K562 (cell line): ENCODE measurements around the gene DIPK1B. TPM values are rescaled to one million over a fixed set of nuclear protein-coding genes. Genes with fewer than 3 reads are reported as not detected.

ENCODE experiments used
- BRD9 ChIP-seq: fragments of 450-650 bp; IDR thresholded peaks from 2 replicates; pipeline ENCODE4 v1.6.1; 2018; ENCODE audit warnings: low read depth; ENCODE audit not compliant: partially characterized antibody
- CCNT2 ChIP-seq: IDR thresholded peaks from 2 replicates; pipeline ENCODE4 v1.6.1; 2011; ENCODE audit warnings: borderline replicate concordance, low read depth, mild to moderate bottlenecking, moderate library complexity, mixed read lengths, low read length; ENCODE audit not compliant: insufficient read length; ENCODE audit errors: extremely low read depth
- ERF ChIP-seq: fragments of 450-650 bp; formaldehyde crosslinking; IDR thresholded peaks from 2 replicates; pipeline ENCODE4 v1.4.0; 2020; ENCODE audit warnings: mild to moderate bottlenecking, mixed read lengths
- FOXA1 ChIP-seq: fragments of 450-650 bp; IDR thresholded peaks from 2 replicates; pipeline ENCODE4 v1.6.1; 2016; ENCODE audit warnings: mild to moderate bottlenecking, borderline replicate concordance
- FOXK1 ChIP-seq: sonication (generic); formaldehyde crosslinking; IDR thresholded peaks from 2 replicates; pipeline ENCODE4 v1.8.0; 2022; ENCODE audit warnings: missing genetic modification reagents, mild to moderate bottlenecking, borderline replicate concordance
- HMGXB4 ChIP-seq: sonication (generic); formaldehyde crosslinking; IDR thresholded peaks from 2 replicates; pipeline ENCODE4 v1.8.1; 2023; ENCODE audit warnings: mild to moderate bottlenecking, missing genetic modification reagents
- HNRNPUL1 ChIP-seq: fragments of 200-400 bp; formaldehyde crosslinking; IDR thresholded peaks from 2 replicates; pipeline ENCODE4 v1.6.1; 2017; ENCODE audit warnings: low read length
- ID3 ChIP-seq, 2 experiments: fragments of 250-450 bp in 1 of 2; fragments of 450-650 bp in 1 of 2; sonication (Bioruptor Pico) in 1 of 2; IDR thresholded peaks; 2 replicates each; pipeline versions ENCODE4 v1.6.1 to v1.8.0; 2016 to 2021; ENCODE audit warnings: mild to moderate bottlenecking in 2 of 2, moderate library complexity in 2 of 2, missing compliant biosample characterization in 1 of 2, missing genetic modification characterization in 1 of 2
- MCM7 ChIP-seq, 2 experiments: fragments of 450-650 bp; IDR thresholded peaks; 2 replicates each; pipeline ENCODE4 v1.6.1; 2016 to 2018
- MTA3 ChIP-seq: fragments of 450-650 bp; formaldehyde crosslinking; IDR thresholded peaks from 2 replicates; pipeline ENCODE4 v1.6.1; 2017; ENCODE audit warnings: mild to moderate bottlenecking, borderline replicate concordance
- NFIC ChIP-seq: fragments of 450-650 bp; IDR thresholded peaks from 2 replicates; pipeline ENCODE4 v1.6.1; 2017; ENCODE audit warnings: mild to moderate bottlenecking, inconsistent platforms
- POLR2A ChIP-seq: fragments of 450-650 bp; conservative IDR thresholded peaks from 2 replicates; pipeline ENCODE4 v1.6.1; 2016
- SIN3A ChIP-seq, 2 experiments: fragments of 150-350 bp in 1 of 2; IDR thresholded peaks; 2 replicates each; pipeline ENCODE4 v1.6.1; 2011 to 2016; ENCODE audit warnings: borderline replicate concordance in 2 of 2, low read depth in 2 of 2, low read length in 2 of 2, mild to moderate bottlenecking in 2 of 2, moderate library complexity in 2 of 2; ENCODE audit not compliant: control insufficient read depth in 1 of 2
- SMARCE1 ChIP-seq: fragments of 450-650 bp; IDR thresholded peaks from 2 replicates; pipeline ENCODE4 v1.7.1; 2016; ENCODE audit warnings: mild to moderate bottlenecking
- ZBTB43 ChIP-seq: sonication (generic); formaldehyde crosslinking; IDR thresholded peaks from 2 replicates; pipeline ENCODE4 v1.8.0; 2023; ENCODE audit warnings: mild to moderate bottlenecking, missing genetic modification reagents
- ZNF655 ChIP-seq: fragments of 250-450 bp; sonication (Bioruptor Pico); IDR thresholded peaks from 2 replicates; pipeline ENCODE4 v1.5.0; 2021
- ZZZ3 ChIP-seq: fragments of 450-650 bp; IDR thresholded peaks from 2 replicates; pipeline ENCODE4 v1.6.1; 2016; ENCODE audit warnings: antibody characterized with exemption, mild to moderate bottlenecking, moderate library complexity
- polyA plus RNA-seq, 8 experiments: library from polyadenylated mRNA; depleted of rRNA in 4 of 8; stranded (reverse) in 5 of 8; unstranded in 3 of 8; fragments of >200 nt; fragmentation: Nextera tagmentation in 2 of 8; fragmentation: Illumina TruSeq in 1 of 8; extraction: Ambion mirVana in 2 of 8; extraction: Trizol in 1 of 8; gene quantifications; 2 replicates each; pipeline versions ENCODE4 v1.2.1 to v1.2.3, GENCODE V29; 2011 to 2014; ENCODE audit warnings: inconsistent platforms in 1 of 8, missing spikeins in 1 of 8
- total RNA-seq, 7 experiments: library from RNA; depleted of rRNA in 6 of 7; stranded (reverse); fragments of >200 nt in 6 of 7; fragmentation: Illumina TruSeq in 2 of 7; extraction: Trizol in 2 of 7; gene quantifications; 2 replicates each; pipeline versions ENCODE4 v1.2.1 to v1.2.3, GENCODE V29; 2011 to 2021; ENCODE audit warnings: low replicate concordance in 1 of 7
- TF ChIP-seq, protein P1 (sequence below), 3 experiments: IDR thresholded peaks in 2 of 3; conservative IDR thresholded peaks in 1 of 3; 2 replicates each; pipeline ENCODE4 v1.5.1; 2011 to 2012; ENCODE audit warnings: low read length in 3 of 3, mild to moderate bottlenecking in 3 of 3, control low read depth in 2 of 3, improper control_type of control experiment in 1 of 3, inconsistent platforms in 1 of 3, low read depth in 1 of 3, mixed read lengths in 1 of 3, moderate library complexity in 1 of 3; ENCODE audit not compliant: insufficient read depth in 2 of 3

DIPK1B gene
- total and polyA plus RNA-seq, 9 of the 15 experiments (the other 6 are each of a cell fraction or from before 2014, with no cell fraction given), result 0.08 to 22.3 (median 5.9) TPM

DNA sequence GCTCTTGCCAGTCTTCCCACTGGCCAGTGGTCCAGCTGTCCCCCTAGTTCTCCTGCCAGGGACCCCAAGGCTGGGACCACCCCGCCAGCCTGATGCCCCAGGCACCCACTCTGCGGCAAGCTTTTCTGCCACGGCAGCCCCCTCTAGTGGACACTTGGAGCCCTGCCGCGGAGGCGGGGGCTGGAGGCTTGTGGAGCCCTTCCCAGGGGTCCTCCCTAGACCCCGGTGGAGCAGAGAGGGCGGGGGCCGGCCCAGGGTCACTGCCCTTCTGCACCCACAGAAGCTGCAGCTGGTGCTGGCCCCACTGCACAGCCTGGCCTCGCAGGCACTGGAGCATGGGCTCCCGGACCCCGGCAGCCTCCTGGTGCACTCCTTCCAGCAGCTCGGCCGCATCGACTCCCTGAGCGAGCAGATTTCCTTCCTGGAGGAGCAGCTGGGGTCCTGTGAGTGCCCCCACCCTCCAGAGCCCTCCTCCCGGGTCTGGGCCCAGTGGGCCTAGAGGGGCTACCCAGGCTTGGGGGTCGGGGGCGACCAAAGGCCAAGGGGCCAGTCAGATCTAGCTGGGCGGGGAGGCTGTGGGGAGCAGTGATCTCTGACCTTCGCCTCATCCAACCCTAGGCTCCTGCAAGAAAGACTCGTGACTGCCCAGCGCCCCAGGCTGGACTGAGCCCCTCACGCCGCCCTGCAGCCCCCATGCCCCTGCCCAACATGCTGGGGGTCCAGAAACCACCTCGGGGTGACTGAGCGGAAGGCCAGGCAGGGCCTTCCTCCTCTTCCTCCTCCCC lies 40.5 kb upstream of the DIPK1B start (continued):
- 0 out of 2 replicates have a peak, but pooled peaks have one; percentile 66 for TF ChIP-seq HNRNPUL1
- peak; percentile 74 for TF ChIP-seq POLR2A
- peak; percentile 23; the same call in 1 of the 2 replicates for TF ChIP-seq NFIC
- TF ChIP-seq BRD9, result no peak
- TF ChIP-seq CCNT2, result peak; percentile 45
- TF ChIP-seq MTA3, result 0 out of 2 replicates have a peak, but pooled peaks have one; percentile 21
- no peak for TF ChIP-seq HMGXB4 (CRISPR knock-in tag)
- no peak for TF ChIP-seq ZZZ3
- TF ChIP-seq FOXK1 (CRISPR knock-in tag), result no peak
- TF ChIP-seq SMARCE1, result no peak
- no peak for TF ChIP-seq SIN3A (IDR thresholded peaks at IDR 0.05; ENCODE audit: borderline replicate concordance in 2 of 2, control insufficient read depth in 1 of 2, low read depth in 2 of 2, low read length in 2 of 2)
- TF ChIP-seq ERF (CRISPR knock-in tag), result no peak; the same call in 1 of the 2 replicates
- no peak for TF ChIP-seq ZBTB43 (CRISPR knock-in tag)
- TF ChIP-seq, protein P1, sequence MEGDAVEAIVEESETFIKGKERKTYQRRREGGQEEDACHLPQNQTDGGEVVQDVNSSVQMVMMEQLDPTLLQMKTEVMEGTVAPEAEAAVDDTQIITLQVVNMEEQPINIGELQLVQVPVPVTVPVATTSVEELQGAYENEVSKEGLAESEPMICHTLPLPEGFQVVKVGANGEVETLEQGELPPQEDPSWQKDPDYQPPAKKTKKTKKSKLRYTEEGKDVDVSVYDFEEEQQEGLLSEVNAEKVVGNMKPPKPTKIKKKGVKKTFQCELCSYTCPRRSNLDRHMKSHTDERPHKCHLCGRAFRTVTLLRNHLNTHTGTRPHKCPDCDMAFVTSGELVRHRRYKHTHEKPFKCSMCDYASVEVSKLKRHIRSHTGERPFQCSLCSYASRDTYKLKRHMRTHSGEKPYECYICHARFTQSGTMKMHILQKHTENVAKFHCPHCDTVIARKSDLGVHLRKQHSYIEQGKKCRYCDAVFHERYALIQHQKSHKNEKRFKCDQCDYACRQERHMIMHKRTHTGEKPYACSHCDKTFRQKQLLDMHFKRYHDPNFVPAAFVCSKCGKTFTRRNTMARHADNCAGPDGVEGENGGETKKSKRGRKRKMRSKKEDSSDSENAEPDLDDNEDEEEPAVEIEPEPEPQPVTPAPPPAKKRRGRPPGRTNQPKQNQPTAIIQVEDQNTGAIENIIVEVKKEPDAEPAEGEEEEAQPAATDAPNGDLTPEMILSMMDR (IDR thresholded peaks at IDR 0.05 in 2 of 3, conservative IDR thresholded peaks at IDR 0.05 in 1 of 3; ENCODE audit: insufficient read depth in 2 of 3, low read depth in 1 of 3, low read length in 3 of 3), result peak; percentile 72 to 88 (median 82)
- no peak for TF ChIP-seq ID3 (CRISPR knock-in tag; IDR thresholded peaks at IDR 0.05)
- 0 out of 2 replicates have a peak, but pooled peaks have one; percentile 6 for TF ChIP-seq ID3 (tag; IDR thresholded peaks at IDR 0.05)
- TF ChIP-seq FOXA1, result no peak
- TF ChIP-seq ZNF655 (CRISPR knock-in tag), result peak; percentile 48; the same call in 1 of the 2 replicates
- TF ChIP-seq MCM7 (IDR thresholded peaks at IDR 0.05), result no peak
